Neural crest cell (in vitro differentiated cells): ENCODE results near the gene PROM2. TPM values are rescaled to one million over a fixed set of nuclear protein-coding genes. Genes with fewer than 3 reads are reported as not detected.

Experiments used
- DNase-seq: peaks from one replicate; pipeline ENCODE4 v3.0.0; 2021; ENCODE audit warnings: low read depth, mixed read lengths, low spot score
- H3K27ac Mint-ChIP-seq: one replicate; pipeline ENCODE4 v1.8.0; 2021; ENCODE audit warnings: mild to moderate bottlenecking, mixed read lengths; ENCODE audit not compliant: unreplicated experiment
- H3K27me3 Mint-ChIP-seq: 2 replicates; pipeline ENCODE4 v1.8.0; 2021; ENCODE audit warnings: low read depth, mild to moderate bottlenecking, mixed read lengths
- H3K36me3 Mint-ChIP-seq: 2 replicates; pipeline ENCODE4 v1.8.0; 2021; ENCODE audit warnings: low read depth, mild to moderate bottlenecking, mixed read lengths
- H3K4me1 Mint-ChIP-seq: 2 replicates; pipeline ENCODE4 v1.8.0; 2021; ENCODE audit warnings: mixed read lengths
- H3K4me3 Mint-ChIP-seq: one replicate; pipeline ENCODE4 v1.8.0; 2021; ENCODE audit warnings: mild to moderate bottlenecking, mixed read lengths
- H3K9me3 Mint-ChIP-seq: 2 replicates; pipeline ENCODE4 v1.8.0; 2021; ENCODE audit warnings: mixed read lengths
- CTCF ChIP-seq: fragments of 200-600 bp; sonication (generic); conservative IDR thresholded peaks from 2 replicates; pipeline ENCODE4 v1.5.0; 2021; ENCODE audit warnings: antibody characterized with exemption, mild to moderate bottlenecking
- total RNA-seq: library from RNA; stranded (reverse); gene quantifications from 2 replicates; pipeline ENCODE4 v1.2.1, GENCODE V29; 2021

The PROM2 gene
- total RNA-seq, 1 donor from 2014 or later: 1.8 TPM

- H3K36me3 Mint-ChIP-seq: no peaks in the 10 kb centered on the region
- no peak overlapping the region for H3K4me3 Mint-ChIP-seq
- no peaks in the 10 kb centered on the region for H3K9me3 Mint-ChIP-seq
- H3K27ac Mint-ChIP-seq: no peak overlapping the region
- TF ChIP-seq CTCF: no peak
- peaks cover 19% of the 10 kb centered on the region for H3K4me1 Mint-ChIP-seq
- H3K27me3 Mint-ChIP-seq: no peaks in the 10 kb centered on the region
- no peak for DNase-seq
Observed at GRCh38 chr2:95313296-95314131, 39.3 kb downstream of the PROM2 start.

DNA sequence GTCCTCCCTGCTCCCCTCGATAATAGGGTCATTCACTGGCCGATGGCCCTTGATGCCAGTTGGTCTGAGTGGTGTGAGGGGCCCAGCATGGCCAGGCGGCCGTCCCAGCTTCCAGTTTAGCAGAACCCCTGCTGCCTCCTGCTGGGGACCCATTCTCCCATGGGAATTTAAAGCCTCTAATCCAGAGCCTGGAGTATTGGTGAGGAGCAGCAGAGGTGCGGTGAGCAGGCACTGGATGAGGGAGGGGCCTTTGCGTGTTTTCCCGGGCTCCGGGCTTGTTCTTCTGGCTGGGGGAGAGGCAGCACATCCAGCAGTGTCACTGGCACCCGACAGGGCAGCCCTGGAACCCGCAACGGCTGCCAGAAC lies 40.3 kb downstream of the PROM2 start:
- no peak for DNase-seq
- H3K4me1 Mint-ChIP-seq: peaks cover 19% of the 10 kb centered on the region
- H3K27ac Mint-ChIP-seq: no peak overlapping the region
- H3K36me3 Mint-ChIP-seq: no peaks in the 10 kb centered on the region
- TF ChIP-seq CTCF: no peak
- no peaks in the 10 kb centered on the region for H3K9me3 Mint-ChIP-seq
- H3K27me3 Mint-ChIP-seq: no peaks in the 10 kb centered on the region
- H3K4me3 Mint-ChIP-seq: no peak overlapping the region

GRCh38 chr2:95314964-95315611 lies 40.8 kb downstream of the PROM2 start:
- Mint-ChIP-seq H3K4me3 (no peak overlapping the region), H3K27me3 (no peaks in the 10 kb centered on the region)
- peak; percentile 70 for TF ChIP-seq CTCF

DNA sequence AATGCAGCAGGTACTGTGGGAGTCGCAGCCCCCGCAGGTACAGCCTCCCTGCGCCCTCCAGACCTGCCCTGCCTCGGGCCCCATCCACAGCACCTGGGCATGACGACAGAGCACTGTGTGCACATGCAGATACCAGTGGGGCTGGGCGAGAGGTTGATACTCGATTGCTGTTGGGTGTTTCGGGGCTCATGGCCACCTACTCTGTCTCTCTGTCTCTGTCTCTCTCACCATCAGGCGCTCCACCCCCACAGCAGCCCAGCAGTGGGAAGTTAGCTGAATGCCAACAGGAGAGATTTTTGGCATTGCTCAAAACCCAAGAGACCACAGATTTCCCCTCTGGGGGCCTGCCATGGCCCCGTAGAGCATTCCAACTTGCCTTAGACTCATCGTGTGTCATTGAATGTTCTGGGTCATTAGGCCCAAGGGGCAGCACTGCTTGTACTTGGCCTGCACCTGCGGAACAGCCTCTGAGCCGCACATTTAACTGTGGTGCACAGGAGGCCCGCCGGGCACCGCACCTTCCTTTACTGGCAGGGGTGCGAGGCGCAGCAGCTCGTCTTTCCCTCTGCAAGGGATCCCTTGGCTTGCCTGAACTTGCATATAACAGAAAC lies 41.7 kb downstream of the PROM2 start:
- Mint-ChIP-seq H3K9me3 (no peaks in the 10 kb centered on the region), H3K4me1 (peaks cover 19% of the 10 kb centered on the region), H3K27me3 (no peaks in the 10 kb centered on the region), H3K27ac (no peak overlapping the region), H3K4me3 (no peak overlapping the region), H3K36me3 (no peaks in the 10 kb centered on the region)
- TF ChIP-seq CTCF: no peak
- DNase-seq: no peak

More at GRCh38 chr2:95314964-95315611, 40.8 kb downstream of the PROM2 start:
- peak; percentile 33 for DNase-seq
- Mint-ChIP-seq H3K9me3 (no peaks in the 10 kb centered on the region), H3K4me1 (peaks cover 19% of the 10 kb centered on the region), H3K27ac (no peak overlapping the region), H3K36me3 (no peaks in the 10 kb centered on the region)

- Mint-ChIP-seq H3K4me1 (peaks cover 19% of the 10 kb centered on the region), H3K9me3 (no peaks in the 10 kb centered on the region), H3K27me3 (no peaks in the 10 kb centered on the region), H3K27ac (no peak overlapping the region), H3K4me3 (no peak overlapping the region), H3K36me3 (no peaks in the 10 kb centered on the region)
- no peak for DNase-seq
- no peak for TF ChIP-seq CTCF
Observed at GRCh38 chr2:95316466-95317122, 42.3 kb downstream of the PROM2 start.
